ENCODE measurements around the gene CSTPP1. TPM values are rescaled to one million over a fixed set of nuclear protein-coding genes. Genes with fewer than 3 reads are reported as not detected.

Gene CSTPP1
- total and polyA plus RNA-seq, 2 donors (not counting 3 experiments of a cell fraction or from before 2014, with no cell fraction given) = 25.9 to 38.2 TPM

DNA sequence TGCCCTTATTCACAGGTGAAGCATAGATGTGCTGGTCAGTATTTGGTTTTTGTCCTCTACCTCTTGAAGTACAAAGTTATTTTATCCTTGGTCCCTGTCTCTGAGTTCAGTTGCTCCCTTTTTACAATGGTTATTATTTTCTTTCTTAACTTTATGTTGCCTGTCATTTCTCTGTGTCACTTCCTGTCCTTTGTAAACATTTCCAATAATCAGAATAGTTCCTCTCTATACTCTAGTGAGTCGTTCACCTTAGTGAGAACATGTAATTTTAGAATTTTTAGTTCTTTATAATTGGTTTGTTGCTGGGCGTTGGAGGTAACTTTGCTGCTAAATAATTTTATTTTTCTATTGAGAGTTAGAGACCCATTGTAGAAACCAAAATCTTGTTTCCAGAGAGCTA is 16.0 kb downstream of the CSTPP1 start:
- DNase-seq (ENCODE audit: low read depth, low spot score) (peak; percentile 24), FAIRE-seq (no peak)
- CTCF ChIA-PET = interaction anchor here (1.7 kb wide), 1 partner anchor 200 kb away, joined by 5 read pairs; no protein-coding TSS in a partner anchor
- H3K36me3 ChIP-seq (ENCODE audit: control insufficient read depth in 2 of 2, extremely low read depth in 1 of 2, insufficient read depth in 2 of 2, low read length in 2 of 2) = no peaks in the 10 kb centered on the region
- H4K20me1 ChIP-seq (replicated peaks; ENCODE audit: control insufficient read depth, extremely low read depth, insufficient read depth, low read length) = no peaks in the 10 kb centered on the region
- H3K9ac ChIP-seq (replicated peaks; ENCODE audit: extremely low read depth, insufficient read depth, low read length) = no peak overlapping the region
- H2AFZ ChIP-seq (ENCODE audit: low read depth, low read length) = no peak overlapping the region
- H3K4me2 ChIP-seq (ENCODE audit: insufficient read depth, low read length) = peak overlapping the region; percentile 25
- TF ChIP-seq FOS (IDR thresholded peaks at IDR 0.05; ENCODE audit: borderline replicate concordance, insufficient read depth, low read length) (no peak), POLR2A (IDR thresholded peaks at IDR 0.05; ENCODE audit: low read depth, low read length) (no peak), JUN (IDR thresholded peaks at IDR 0.05; ENCODE audit: borderline replicate concordance, insufficient read depth, insufficient read length, low read depth) (no peak), POLR2AphosphoS5 (IDR thresholded peaks at IDR 0.05; ENCODE audit: insufficient read depth, low read depth, low read length) (no peak), MYC (IDR thresholded peaks at IDR 0.05; ENCODE audit: low read depth, low read length) (no peak), EZH2 (IDR thresholded peaks at IDR 0.05; ENCODE audit: borderline replicate concordance, low read depth, low read length, severe bottlenecking) (no peak), GATA2 (IDR thresholded peaks at IDR 0.05; ENCODE audit: insufficient read depth, insufficient read length, low read depth, low read length) (no peak)
- TF ChIP-seq, protein P1, sequence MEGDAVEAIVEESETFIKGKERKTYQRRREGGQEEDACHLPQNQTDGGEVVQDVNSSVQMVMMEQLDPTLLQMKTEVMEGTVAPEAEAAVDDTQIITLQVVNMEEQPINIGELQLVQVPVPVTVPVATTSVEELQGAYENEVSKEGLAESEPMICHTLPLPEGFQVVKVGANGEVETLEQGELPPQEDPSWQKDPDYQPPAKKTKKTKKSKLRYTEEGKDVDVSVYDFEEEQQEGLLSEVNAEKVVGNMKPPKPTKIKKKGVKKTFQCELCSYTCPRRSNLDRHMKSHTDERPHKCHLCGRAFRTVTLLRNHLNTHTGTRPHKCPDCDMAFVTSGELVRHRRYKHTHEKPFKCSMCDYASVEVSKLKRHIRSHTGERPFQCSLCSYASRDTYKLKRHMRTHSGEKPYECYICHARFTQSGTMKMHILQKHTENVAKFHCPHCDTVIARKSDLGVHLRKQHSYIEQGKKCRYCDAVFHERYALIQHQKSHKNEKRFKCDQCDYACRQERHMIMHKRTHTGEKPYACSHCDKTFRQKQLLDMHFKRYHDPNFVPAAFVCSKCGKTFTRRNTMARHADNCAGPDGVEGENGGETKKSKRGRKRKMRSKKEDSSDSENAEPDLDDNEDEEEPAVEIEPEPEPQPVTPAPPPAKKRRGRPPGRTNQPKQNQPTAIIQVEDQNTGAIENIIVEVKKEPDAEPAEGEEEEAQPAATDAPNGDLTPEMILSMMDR (IDR thresholded peaks at IDR 0.05; ENCODE audit: extremely low read depth in 1 of 2, insufficient read depth in 1 of 2, low read depth in 1 of 2, low read length in 2 of 2) = no peak
- TF ChIP-seq, protein P2, sequence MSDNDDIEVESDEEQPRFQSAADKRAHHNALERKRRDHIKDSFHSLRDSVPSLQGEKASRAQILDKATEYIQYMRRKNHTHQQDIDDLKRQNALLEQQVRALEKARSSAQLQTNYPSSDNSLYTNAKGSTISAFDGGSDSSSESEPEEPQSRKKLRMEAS (IDR thresholded peaks at IDR 0.05; ENCODE audit: insufficient read depth, insufficient read length) = no peak
- no peaks in the 10 kb centered on the region for H3K9me3 ChIP-seq (replicated peaks; ENCODE audit: control insufficient read depth, insufficient read depth, low read length)
- H3K79me2 ChIP-seq (ENCODE audit: control insufficient read depth, insufficient read depth, low read length) = no peaks in the 10 kb centered on the region
- dilution Hi-C loops (cut with MboI; ENCODE audit: extremely low pct_ligation_motif_present, low sequenced_read_pairs) (no loop called here), intact Hi-C loops (cut with micrococcal nuclease) (no loop called here)
- H3K27ac ChIP-seq (ENCODE audit: insufficient read depth, low read depth, low read length) = no peak overlapping the region
- POLR2A ChIA-PET = no interaction called here
- no peak overlapping the region for H3K4me3 ChIP-seq (replicated peaks in 1 of 3; ENCODE audit: insufficient read depth in 1 of 3, low read depth in 1 of 3, low read length in 3 of 3)
- BruUV-seq (replicated peaks) = no TSS peak
- peaks cover 13% of the 10 kb centered on the region for H3K4me1 ChIP-seq (ENCODE audit: control insufficient read depth, extremely low read depth, insufficient read depth, low read length)
- H3K9me1 ChIP-seq (replicated peaks; ENCODE audit: control insufficient read depth, extremely low read depth, insufficient read depth, low read length) = no peaks in the 10 kb centered on the region
- no peaks in the 10 kb centered on the region for H3K27me3 ChIP-seq (ENCODE audit: control insufficient read depth in 2 of 2, insufficient read depth in 2 of 2, low read length in 2 of 2)

Data from endothelial cell of umbilical vein (primary cell).